GM21619 (cell line): Measurements from ENCODE around the gene AIMP1.

Source experiments
- ATAC-seq: cut with Tn5 transposase; IDR thresholded peaks from one replicate; pipeline ENCODE4 v1.9.1; 2021; ENCODE audit not compliant: unreplicated experiment

AIMP1 gene

DNA sequence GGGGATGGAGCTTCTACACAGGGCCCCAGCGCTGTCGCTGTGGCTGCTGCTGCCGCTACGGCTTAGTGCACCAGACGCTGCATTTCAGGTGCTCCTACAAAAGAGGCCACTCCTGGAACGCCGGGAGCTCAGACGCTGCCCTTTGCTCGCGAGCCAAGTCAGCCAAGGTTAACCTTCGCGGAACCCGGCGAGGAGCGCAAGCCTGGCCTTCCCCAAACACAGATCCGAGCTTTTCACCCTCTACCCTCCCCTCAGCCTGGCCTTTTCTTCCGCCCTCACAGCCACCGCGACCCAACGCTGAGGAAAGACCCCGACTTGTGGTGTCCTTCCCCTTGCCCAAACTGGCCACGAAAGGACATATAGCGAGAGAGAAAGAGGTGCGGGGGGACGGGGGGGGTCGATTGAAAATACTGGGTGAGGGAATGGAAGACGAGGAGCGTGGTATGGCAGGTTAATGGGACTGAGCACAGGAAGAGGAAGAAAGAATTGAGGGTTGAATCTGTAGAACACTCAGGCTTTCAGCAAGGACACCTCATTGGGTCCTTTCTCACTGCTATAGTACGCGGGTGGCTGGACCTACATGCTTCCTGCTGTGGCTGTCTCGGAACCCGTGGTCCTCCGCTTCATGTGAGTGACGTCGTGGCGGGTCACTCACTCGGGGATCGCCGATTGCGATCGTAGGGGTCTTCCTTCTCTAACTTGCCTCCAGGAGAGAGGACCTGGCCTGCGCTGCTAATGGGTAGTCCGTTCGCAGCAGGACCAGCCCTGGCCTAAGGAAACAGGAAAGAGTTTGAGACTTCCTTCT is at the start of gene AIMP1, which contains the start of gene TBCK:
TSS of gene AIMP1 (plus strand) at position 583 of the 805 bp plus-strand sequence. CDS start 8,460 bp downstream, outside the sequence.
TSS of gene TBCK (minus strand) at position 242 of the 805 bp plus-strand sequence. CDS start 7,249 bp downstream, outside the sequence.
- peak; percentile 88 for ATAC-seq

- ATAC-seq: no peak
These were observed 47.6 kb upstream of the AIMP1 start for GRCh38 chr4:106268786-106269185.

DNA sequence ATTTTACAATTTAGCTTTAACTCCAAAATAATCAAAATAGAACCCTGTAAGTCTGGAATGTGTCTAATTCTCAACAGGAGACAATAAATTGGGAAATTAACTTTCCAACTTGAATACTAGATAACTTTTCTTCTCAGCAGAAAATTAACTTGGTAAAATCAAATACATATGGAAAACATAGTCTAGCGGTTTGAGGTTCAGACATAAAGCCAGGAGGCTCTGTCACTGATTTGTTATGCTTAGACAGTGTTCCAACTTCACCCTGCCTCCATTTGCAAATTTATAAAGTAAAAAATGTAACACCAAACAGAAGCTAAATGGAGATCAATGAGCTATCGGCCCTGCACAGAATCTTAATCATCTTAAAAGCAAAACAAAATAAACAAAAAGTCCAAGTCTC is 46.6 kb upstream of the AIMP1 start:
- ATAC-seq: no peak

DNA sequence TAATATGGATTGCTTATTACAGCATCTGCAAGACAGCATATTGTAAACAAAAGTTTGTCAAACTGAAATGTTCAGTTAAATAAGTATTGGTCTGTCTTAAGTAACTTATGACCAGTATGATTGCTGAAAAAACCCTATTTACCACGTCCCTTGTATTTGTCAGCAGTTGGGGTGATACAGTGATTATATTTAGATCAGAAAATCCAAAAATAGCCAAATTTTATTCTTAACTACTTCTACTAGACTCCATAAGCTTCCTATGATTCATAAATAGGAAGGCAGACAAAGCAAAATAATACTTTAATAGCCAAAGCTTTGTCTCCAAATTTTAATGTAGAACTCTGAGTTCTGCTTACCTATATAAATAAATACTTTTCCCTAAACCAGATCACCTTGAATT is 45.6 kb upstream of the AIMP1 start:
- ATAC-seq: no peak

GRCh38 chr4:106273831-106274230 is 42.5 kb upstream of the AIMP1 start:
- no peak for ATAC-seq

DNA sequence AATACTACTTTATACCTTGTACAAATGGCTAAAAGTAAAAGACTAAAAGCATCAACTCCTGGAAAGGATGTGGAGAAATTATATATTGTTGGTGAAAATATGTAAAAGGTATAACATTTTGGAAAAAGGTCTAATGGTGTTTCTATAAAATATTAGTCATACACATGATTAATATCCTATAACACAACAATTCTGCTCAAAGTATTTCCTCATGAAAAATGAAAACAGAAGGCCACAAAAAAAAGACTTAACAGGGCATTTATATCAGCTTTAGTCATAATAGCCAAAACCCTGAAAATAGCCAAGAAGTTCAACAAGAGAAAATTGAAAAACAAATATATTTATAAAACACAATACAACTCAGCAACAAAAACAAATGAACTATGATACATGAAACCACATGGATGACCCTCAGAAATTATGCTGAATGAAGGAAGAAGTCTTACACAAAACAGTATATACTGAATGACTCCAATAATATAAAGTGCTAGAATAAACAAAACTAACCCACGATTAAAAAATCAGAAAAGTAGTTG is 39.1 kb upstream of the AIMP1 start:
- ATAC-seq: no peak

- ATAC-seq: no peak
These were observed 32.1 kb upstream of the AIMP1 start for GRCh38 chr4:106284227-106284626.

DNA sequence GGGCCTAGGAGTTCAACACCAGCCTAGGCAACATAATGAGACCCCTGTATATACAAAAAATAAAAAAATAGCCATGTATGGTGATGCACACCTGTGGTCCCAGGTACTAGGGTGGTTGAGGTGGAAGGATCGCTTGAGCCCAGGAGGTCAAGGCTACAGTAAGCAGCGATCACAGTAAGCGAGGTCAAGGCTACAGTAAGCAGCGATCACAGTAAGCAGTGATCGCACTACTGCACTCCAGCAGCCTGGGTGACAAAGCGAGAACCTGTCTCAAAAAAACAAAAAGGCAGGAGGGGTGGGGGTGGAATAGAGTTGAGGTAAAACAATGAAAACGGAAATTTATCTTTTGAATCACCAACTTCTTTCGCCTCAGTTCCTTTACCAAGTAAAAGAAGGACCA is 29.7 kb upstream of the AIMP1 start:
- ATAC-seq: no peak

- ATAC-seq: no peak
These were observed 28.9 kb upstream of the AIMP1 start for GRCh38 chr4:106287353-106287969.

DNA sequence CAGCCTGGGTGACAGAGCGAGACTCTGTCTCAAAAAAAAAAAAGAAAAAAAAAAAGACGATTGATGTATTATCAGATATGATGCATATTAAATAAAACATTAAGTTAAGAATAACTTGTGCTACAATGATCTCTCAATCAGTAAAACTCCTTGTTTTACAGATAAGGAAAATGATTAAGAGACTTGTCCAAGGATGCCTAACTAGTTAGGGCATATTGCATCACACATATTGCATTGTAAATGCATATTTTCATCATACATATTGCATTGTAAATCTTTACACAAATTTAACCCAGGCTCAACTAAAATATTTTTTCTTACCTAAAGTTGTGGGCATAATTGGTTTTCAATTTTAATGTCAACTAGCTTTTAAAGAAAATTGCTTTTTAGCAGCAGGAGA is 26.6 kb upstream of the AIMP1 start:
- no peak for ATAC-seq

- ATAC-seq: no peak
These were observed 24.7 kb upstream of the AIMP1 start for GRCh38 chr4:106291678-106292077.

DNA sequence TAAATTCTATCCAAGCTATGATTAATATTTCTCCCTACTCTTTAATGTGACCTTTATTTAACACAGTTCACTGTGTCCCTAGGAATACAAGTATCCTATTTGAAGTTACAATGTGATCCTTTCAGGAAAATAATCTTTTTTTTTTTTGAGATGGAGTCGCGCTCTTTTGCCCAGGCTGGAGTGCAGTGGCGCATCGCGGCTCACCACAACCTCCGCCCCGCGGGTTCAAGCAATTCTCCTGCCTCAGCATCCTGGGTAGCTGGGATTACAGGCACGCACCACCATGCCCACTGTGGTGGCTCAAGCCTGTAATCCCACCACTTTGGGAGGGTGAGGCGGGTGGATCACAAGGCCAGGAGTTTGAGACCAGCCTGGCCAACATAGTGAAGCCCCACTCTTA is 22.3 kb upstream of the AIMP1 start:
- no peak for ATAC-seq

DNA sequence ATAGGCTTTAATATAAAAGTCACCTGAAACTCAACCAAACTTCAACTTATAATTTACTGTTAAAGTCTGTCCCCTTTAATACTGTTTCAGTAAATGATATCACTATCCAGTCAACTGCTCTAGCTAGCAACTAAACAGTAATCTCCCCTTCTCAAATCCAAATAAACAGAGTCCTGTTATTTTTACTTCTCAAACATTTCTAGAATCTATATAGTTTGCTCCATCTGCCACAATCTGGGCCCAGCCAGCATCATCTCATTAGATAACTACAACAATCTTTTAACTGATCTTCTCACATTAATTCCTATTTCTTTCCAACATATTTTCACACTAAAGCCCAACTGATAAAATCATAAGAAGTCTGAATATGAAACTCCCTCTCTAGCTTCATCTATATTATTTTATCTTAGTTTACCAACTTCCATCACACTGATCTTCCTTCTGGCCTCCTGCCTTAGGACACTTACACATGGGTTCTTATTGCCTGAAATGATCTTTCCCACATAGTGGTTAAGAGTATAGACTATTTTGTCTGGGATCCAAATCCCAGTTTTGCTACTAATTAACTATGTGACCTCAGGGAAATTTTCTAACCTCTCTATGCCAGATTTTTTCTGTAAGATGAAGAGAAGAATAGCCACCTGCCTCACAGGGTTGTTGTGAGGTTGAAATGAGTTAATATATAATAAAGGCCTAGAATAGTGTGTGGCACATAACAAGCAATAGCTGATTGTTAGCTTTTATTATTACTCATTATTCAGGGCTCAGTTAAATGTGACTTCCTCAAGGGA is 18.9 kb upstream of the AIMP1 start:
- no peak for ATAC-seq

DNA sequence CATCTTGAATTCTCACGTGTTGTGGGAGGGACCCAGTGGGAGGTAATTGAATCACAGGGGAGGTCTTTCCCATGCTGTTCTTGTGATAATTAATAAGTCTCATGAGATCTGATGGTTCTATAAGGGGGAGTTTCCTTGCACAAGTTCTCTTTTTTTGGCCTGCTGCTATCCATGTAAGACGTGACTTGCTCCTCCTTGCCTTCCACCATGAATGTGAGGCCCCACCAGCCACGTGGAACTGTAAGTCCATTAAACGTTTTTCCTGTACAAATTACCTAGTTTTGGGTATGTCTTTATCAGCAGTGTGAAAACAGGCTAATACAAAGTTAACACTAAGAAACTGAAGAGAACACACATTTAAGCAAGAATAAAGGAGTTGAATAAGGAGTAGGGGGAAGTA is 16.4 kb upstream of the AIMP1 start:
- no peak for ATAC-seq

- ATAC-seq: no peak
These were observed 14.8 kb upstream of the AIMP1 start for GRCh38 chr4:106301393-106302061.

DNA sequence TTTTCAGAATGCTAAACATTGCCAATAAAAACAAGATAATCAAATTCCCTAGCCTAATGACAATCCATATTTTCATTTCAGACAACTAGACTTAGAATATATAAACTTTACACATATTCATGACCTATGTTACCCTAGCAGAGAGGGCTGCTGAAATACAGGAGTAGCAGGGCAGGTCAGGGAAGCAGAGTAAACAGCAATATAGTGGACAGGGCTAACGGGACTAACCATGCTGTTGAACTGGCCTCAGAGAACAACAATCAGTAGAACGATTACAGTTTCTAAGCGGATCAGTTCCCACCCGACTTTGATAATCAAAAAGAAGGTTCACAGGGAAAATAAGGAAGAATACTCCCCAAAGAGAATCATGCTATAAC is 14.3 kb upstream of the AIMP1 start:
- ATAC-seq: no peak

DNA sequence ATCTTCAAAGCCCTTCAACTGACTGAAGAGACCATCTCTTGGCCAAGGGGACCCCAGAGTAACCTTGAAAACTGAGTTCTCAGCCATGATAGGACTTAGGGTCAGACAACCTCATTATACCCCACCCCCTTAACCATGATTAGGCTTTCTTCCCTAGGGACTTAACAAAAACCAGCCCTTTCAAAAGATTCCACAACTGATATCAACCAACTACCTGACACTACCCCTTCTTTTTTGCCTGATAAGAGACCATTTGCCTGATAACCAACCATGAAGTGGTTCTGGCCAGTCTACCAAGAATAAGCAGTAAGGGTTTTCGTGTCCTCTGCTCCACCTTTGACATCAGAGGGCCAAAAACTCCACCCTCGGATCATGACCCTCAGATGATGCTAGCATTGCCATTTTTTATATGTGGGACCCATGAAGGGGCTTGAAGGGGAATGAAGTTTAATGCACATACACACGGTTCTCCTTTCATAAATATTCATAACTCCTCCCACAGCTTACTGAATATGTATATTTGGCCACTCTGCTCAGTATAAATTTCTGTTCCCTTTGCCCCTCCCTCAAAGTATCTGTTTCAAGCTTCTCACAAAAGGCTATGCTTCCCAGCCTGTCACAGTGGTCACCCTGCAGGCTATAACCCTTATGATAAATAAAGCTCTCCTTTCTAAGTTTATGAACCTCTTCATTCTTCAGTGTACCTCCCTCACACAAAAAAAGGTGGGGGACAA is 12.6 kb upstream of the AIMP1 start:
- ATAC-seq: no peak

GRCh38 chr4:106304632-106305031 is 11.7 kb upstream of the AIMP1 start:
- no peak for ATAC-seq

DNA sequence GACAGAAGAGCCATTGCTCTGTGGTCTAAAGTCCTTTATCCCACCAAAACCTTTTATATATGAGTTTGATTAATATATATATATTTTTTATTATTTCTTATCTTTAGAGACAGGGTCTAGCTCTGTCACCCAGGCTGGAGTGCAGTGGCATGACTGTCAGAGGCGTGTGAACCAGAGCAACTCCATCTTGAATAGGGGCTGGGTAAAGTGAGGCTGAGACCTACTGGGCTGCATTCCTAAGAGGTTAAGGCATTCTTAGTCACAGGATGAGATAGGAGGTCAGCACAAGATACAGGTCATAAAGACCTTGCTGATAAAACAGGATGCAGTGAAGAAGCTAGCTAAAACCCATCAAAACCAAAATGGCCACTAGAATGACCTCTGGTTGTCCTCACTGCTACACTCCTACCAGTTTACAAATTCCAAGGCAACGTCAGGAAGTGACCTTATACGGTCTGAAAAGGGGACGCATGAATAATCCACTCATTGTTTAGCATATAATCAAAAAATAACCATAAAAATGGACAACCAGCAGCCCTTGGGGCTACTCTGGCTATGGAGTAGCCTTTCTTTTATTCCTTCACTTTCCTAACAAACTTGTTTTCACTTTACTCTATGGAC is 10.8 kb upstream of the AIMP1 start:
- ATAC-seq: no peak

DNA sequence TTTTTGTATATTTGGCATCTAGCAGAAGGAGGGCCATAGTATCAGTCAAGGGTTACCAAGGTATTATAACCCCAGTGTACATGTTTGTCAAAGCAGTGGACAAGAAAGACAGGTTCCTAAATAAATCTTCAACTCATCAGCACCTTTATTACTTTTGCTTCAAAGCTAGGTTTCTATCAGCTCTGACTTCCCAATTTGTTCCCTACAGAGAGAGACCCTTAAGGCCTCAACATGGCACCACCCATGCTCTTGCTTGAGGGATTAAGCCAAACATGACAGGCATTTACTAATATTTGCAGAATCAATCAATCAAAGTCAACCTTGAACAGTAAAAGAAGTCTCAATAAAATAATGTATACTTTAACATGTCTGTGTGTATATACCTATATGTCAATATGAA is 9.8 kb upstream of the AIMP1 start:
- ATAC-seq: no peak
